HepG2 (cell line): ENCODE data around the gene DBNDD2. TPM values are rescaled to one million over a fixed set of nuclear protein-coding genes. Genes with fewer than 3 reads are reported as not detected.

Experiments
- AGO1 ChIP-seq: fragments of 200-400 bp; formaldehyde crosslinking; IDR thresholded peaks from 2 replicates; pipeline ENCODE4 v1.6.1; 2017; ENCODE audit warnings: mild to moderate bottlenecking, low read depth, low read length, moderate library complexity; ENCODE audit not compliant: poor library complexity, severe bottlenecking
- FOXP1 ChIP-seq, 2 experiments: fragments of 450-650 bp in 1 of 2; IDR thresholded peaks; 2 replicates each; pipeline ENCODE4 v1.6.1; 2017 to 2018; ENCODE audit warnings: antibody characterized with exemption in 1 of 2
- GABPB1 ChIP-seq: IDR thresholded peaks from 2 replicates; pipeline ENCODE4 v1.6.1; 2016; ENCODE audit warnings: mild to moderate bottlenecking, missing genetic modification reagents, moderate library complexity, missing compliant biosample characterization
- GATA4 ChIP-seq: sonication (generic); IDR thresholded peaks from 2 replicates; pipeline ENCODE4 v1.6.1; 2016; ENCODE audit warnings: antibody characterized with exemption, low read depth, borderline replicate concordance
- HMGA1 ChIP-seq: sonication (generic); formaldehyde crosslinking; conservative IDR thresholded peaks from 2 replicates; pipeline ENCODE4 v1.4.0; 2020; ENCODE audit warnings: missing genetic modification reagents
- HNRNPLL ChIP-seq: fragments of 200-400 bp; formaldehyde crosslinking; IDR thresholded peaks from 2 replicates; pipeline ENCODE4 v1.6.1; 2017; ENCODE audit warnings: mild to moderate bottlenecking, low read depth, low read length; ENCODE audit not compliant: poor library complexity, severe bottlenecking
- IKZF4 ChIP-seq: sonication (generic); formaldehyde crosslinking; IDR thresholded peaks from 2 replicates; pipeline ENCODE4 v1.5.1; 2020; ENCODE audit warnings: borderline replicate concordance, mild to moderate bottlenecking, low read depth, missing genetic modification reagents; ENCODE audit errors: not compliant biosample characterization
- ISL2 ChIP-seq: sonication (generic); formaldehyde crosslinking; IDR thresholded peaks from 2 replicates; pipeline ENCODE4 v1.5.0; 2020; ENCODE audit warnings: missing genetic modification reagents
- KAT8 ChIP-seq: IDR thresholded peaks from 2 replicates; pipeline ENCODE4 v1.6.1; 2016; ENCODE audit warnings: missing genetic modification reagents, missing compliant biosample characterization
- KLF11 ChIP-seq: IDR thresholded peaks from 2 replicates; pipeline ENCODE4 v1.6.1; 2016; ENCODE audit warnings: missing compliant biosample characterization
- MAFG ChIP-seq: sonication (generic); formaldehyde crosslinking; IDR thresholded peaks from 2 replicates; pipeline ENCODE4 v1.5.1; 2020; ENCODE audit warnings: mild to moderate bottlenecking, missing genetic modification reagents
- NCOA5 ChIP-seq: sonication (generic); formaldehyde crosslinking; IDR thresholded peaks from 2 replicates; pipeline ENCODE4 v1.4.0; 2020; ENCODE audit warnings: missing genetic modification reagents
- NFIC ChIP-seq: IDR thresholded peaks from 2 replicates; pipeline ENCODE4 v1.6.1; 2012; ENCODE audit warnings: mild to moderate bottlenecking, low read length, inconsistent platforms
- NR2F6 ChIP-seq, 2 experiments: IDR thresholded peaks; 2 replicates each; pipeline ENCODE4 v1.6.1; 2016; ENCODE audit warnings: antibody characterized with exemption in 1 of 2, mild to moderate bottlenecking in 1 of 2
- SIN3B ChIP-seq: fragments of 150-350 bp; IDR thresholded peaks from 2 replicates; pipeline ENCODE4 v1.6.1; 2014; ENCODE audit warnings: low read length
- SMAD1 ChIP-seq: sonication (generic); formaldehyde crosslinking; IDR thresholded peaks from 2 replicates; pipeline ENCODE4 v1.4.0; 2020; ENCODE audit warnings: missing genetic modification reagents, low read depth, mild to moderate bottlenecking, borderline replicate concordance
- SMC3 ChIP-seq: IDR thresholded peaks from 2 replicates; pipeline ENCODE4 v1.6.1; 2011; ENCODE audit warnings: low read length, improper control_type of control experiment
- STAG1 ChIP-seq: sonication (generic); formaldehyde crosslinking; IDR thresholded peaks from 2 replicates; pipeline ENCODE4 v1.4.0; 2020; ENCODE audit warnings: missing genetic modification reagents
- TAF15 ChIP-seq: fragments of 200-400 bp; formaldehyde crosslinking; IDR thresholded peaks from one replicate; pipeline ENCODE4 v1.6.1; 2018; ENCODE audit warnings: mild to moderate bottlenecking, low read depth, low read length; ENCODE audit not compliant: poor library complexity, severe bottlenecking
- U2AF2 ChIP-seq: fragments of 200-400 bp; formaldehyde crosslinking; IDR thresholded peaks from 2 replicates; pipeline ENCODE4 v1.6.1; 2017; ENCODE audit warnings: low read depth, mild to moderate bottlenecking, low read length
- ZBTB1 ChIP-seq: sonication (generic); formaldehyde crosslinking; IDR thresholded peaks from 2 replicates; pipeline ENCODE4 v1.4.0; 2020; ENCODE audit warnings: missing genetic modification reagents, borderline replicate concordance
- ZFP36L2 ChIP-seq: sonication (generic); formaldehyde crosslinking; IDR thresholded peaks from 2 replicates; pipeline ENCODE4 v1.4.0; 2020; ENCODE audit warnings: missing genetic modification reagents
- ZNF121 ChIP-seq: sonication (generic); formaldehyde crosslinking; IDR thresholded peaks from 2 replicates; pipeline ENCODE4 v1.5.0; 2020; ENCODE audit warnings: mild to moderate bottlenecking, missing genetic modification reagents
- ZNF546 ChIP-seq: sonication (generic); formaldehyde crosslinking; conservative IDR thresholded peaks from 2 replicates; pipeline ENCODE4 v1.8.1; 2023; ENCODE audit warnings: mild to moderate bottlenecking, missing genetic modification reagents
- ZNF614 ChIP-seq: IDR thresholded peaks from 2 replicates; pipeline ENCODE4 v1.6.1; 2018; ENCODE audit warnings: missing biosample characterization, missing genetic modification reagents, inconsistent platforms, borderline replicate concordance
- ZNF615 ChIP-seq: sonication (generic); formaldehyde crosslinking; IDR thresholded peaks from 2 replicates; pipeline ENCODE4 v1.5.0; 2020; ENCODE audit warnings: mild to moderate bottlenecking, missing genetic modification reagents, borderline replicate concordance
- ZNF746 ChIP-seq: sonication (generic); formaldehyde crosslinking; IDR thresholded peaks from 2 replicates; pipeline ENCODE4 v1.8.0; 2022; ENCODE audit warnings: mild to moderate bottlenecking, missing genetic modification reagents
- ZNF839 ChIP-seq: sonication (generic); formaldehyde crosslinking; IDR thresholded peaks from 2 replicates; pipeline ENCODE4 v1.4.0; 2020; ENCODE audit warnings: missing genetic modification reagents, mild to moderate bottlenecking, borderline replicate concordance
- polyA plus RNA-seq, 8 experiments: library from polyadenylated mRNA; depleted of rRNA in 3 of 8; stranded (reverse) in 7 of 8; unstranded in 1 of 8; fragments of >200 nt; fragmentation: Illumina TruSeq in 4 of 8; extraction: Trizol in 4 of 8; gene quantifications; 2 replicates each; pipeline versions ENCODE4 v1.2.1 to v1.2.3, GENCODE V29; 2011 to 2016; ENCODE audit warnings: low read depth in 4 of 8, missing spikeins in 1 of 8, mixed read lengths in 1 of 8; ENCODE audit not compliant: insufficient read depth in 1 of 8
- total RNA-seq, 5 experiments: library from RNA; depleted of rRNA; stranded (reverse); fragments of >200 nt; fragmentation: Illumina TruSeq; extraction: Trizol; gene quantifications; 2 replicates each; pipeline ENCODE4 v1.2.3, GENCODE V29; 2016; ENCODE audit warnings: low read depth in 1 of 5
- TF ChIP-seq, protein P1 (sequence below): sonication (generic); formaldehyde crosslinking; IDR thresholded peaks from 2 replicates; pipeline ENCODE4 v1.4.0; 2020; ENCODE audit warnings: missing genetic modification reagents, borderline replicate concordance
- TF ChIP-seq, protein P2 (sequence below): sonication (generic); formaldehyde crosslinking; IDR thresholded peaks from 2 replicates; pipeline ENCODE4 v1.4.0; 2020; ENCODE audit warnings: mild to moderate bottlenecking, low read depth, missing genetic modification reagents

Gene DBNDD2
- total and polyA plus RNA-seq, 2 of the 13 experiments (the other 11 are each of a cell fraction or from before 2014, with no cell fraction given) = 16.7 to 47.6 TPM

DNA sequence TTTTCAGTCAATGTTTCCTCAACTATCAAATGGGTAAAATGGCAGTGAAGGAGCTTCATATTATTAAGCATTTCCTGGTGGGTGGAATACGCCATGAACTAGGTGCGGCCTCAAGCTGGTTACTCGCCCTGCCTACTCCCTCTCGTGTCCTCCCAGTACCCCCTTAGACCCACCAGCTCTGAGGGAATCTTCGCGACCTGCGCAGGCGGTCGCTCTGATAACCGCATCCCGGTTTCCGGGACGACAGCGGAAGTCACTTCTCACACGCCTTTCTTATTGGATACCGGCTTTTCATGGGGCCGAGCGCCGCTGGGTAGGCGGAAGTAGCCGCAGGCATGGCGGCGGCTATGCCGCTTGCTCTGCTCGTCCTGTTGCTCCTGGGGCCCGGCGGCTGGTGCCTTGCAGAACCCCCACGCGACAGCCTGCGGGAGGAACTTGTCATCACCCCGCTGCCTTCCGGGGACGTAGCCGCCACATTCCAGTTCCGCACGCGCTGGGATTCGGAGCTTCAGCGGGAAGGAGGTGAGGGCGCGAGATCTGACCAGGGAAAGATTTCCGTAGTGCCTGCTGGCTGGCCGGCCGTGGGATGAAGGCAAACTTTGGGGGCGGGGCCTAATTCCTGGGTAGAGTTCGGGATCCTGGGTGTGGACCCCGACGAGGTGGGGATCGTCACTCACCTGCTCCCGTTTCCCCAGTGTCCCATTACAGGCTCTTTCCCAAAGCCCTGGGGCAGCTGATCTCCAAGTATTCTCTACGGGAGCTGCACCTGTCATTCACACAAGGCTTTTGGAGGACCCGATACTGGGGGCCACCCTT is 7.9 kb downstream of the DBNDD2 start, which contains the start of gene PIGT (continued):
- TF ChIP-seq SMAD1 (CRISPR knock-in tag) = peak; percentile 95; the same call in 1 of the 2 replicates
- 0 out of 2 replicates have a peak, but pooled peaks have one; percentile 69 for TF ChIP-seq NFIC
- TF ChIP-seq, protein P1, sequence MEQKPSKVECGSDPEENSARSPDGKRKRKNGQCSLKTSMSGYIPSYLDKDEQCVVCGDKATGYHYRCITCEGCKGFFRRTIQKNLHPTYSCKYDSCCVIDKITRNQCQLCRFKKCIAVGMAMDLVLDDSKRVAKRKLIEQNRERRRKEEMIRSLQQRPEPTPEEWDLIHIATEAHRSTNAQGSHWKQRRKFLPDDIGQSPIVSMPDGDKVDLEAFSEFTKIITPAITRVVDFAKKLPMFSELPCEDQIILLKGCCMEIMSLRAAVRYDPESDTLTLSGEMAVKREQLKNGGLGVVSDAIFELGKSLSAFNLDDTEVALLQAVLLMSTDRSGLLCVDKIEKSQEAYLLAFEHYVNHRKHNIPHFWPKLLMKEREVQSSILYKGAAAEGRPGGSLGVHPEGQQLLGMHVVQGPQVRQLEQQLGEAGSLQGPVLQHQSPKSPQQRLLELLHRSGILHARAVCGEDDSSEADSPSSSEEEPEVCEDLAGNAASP (CRISPR knock-in tag) = no peak; the same call in none of the 2 replicates
- TF ChIP-seq MAFG = no peak
- no peak for TF ChIP-seq ZNF546 (CRISPR knock-in tag)
- TF ChIP-seq ZNF839 (CRISPR knock-in tag) = peak; percentile 94; the same call in 1 of the 2 replicates
- peak; percentile 78 for TF ChIP-seq ISL2 (CRISPR knock-in tag)
- TF ChIP-seq ZNF746 (CRISPR knock-in tag) = peak; percentile 50; the same call in 1 of the 2 replicates
- TF ChIP-seq NR2F6 (IDR thresholded peaks at IDR 0.05) = no peak; the same call in 1 of the 2 replicates
- peak; percentile 49; the same call in 1 of the 2 replicates for TF ChIP-seq NR2F6 (CRISPR knock-in tag; IDR thresholded peaks at IDR 0.05)
- TF ChIP-seq ZNF121 (CRISPR knock-in tag) = 0 out of 2 replicates have a peak, but pooled peaks have one; percentile 23
- peak; percentile 100 for TF ChIP-seq KAT8 (CRISPR knock-in tag)
- no peak for TF ChIP-seq SMC3
- TF ChIP-seq U2AF2 = no peak; the same call in 1 of the 2 replicates
- TF ChIP-seq, protein P2, sequence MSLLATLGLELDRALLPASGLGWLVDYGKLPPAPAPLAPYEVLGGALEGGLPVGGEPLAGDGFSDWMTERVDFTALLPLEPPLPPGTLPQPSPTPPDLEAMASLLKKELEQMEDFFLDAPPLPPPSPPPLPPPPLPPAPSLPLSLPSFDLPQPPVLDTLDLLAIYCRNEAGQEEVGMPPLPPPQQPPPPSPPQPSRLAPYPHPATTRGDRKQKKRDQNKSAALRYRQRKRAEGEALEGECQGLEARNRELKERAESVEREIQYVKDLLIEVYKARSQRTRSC = no peak; the same call in 1 of the 2 replicates
- no peak for TF ChIP-seq TAF15
- TF ChIP-seq ZNF614 (CRISPR knock-in tag) = peak; percentile 66; the same call in 1 of the 2 replicates
- peak; percentile 95 for TF ChIP-seq SIN3B
- TF ChIP-seq GABPB1 (CRISPR knock-in tag) = peak; percentile 99
- peak; percentile 65 for TF ChIP-seq IKZF4
- TF ChIP-seq GATA4 = peak; percentile 84
- TF ChIP-seq ZNF615 (CRISPR knock-in tag) = no peak
- no peak; the same call in 1 of the 2 replicates for TF ChIP-seq STAG1 (CRISPR knock-in tag)
- peak; percentile 94 for TF ChIP-seq HNRNPLL
- peak; percentile 77 for TF ChIP-seq AGO1
- no peak for TF ChIP-seq ZFP36L2 (CRISPR knock-in tag)
- TF ChIP-seq KLF11 (CRISPR knock-in tag) = peak; percentile 95
- TF ChIP-seq NCOA5 (CRISPR knock-in tag) = no peak; the same call in 1 of the 2 replicates
- TF ChIP-seq ZBTB1 (CRISPR knock-in tag) = 0 out of 2 replicates have a peak, but pooled peaks have one; percentile 46
- no peak for TF ChIP-seq FOXP1 (IDR thresholded peaks at IDR 0.05)
- TF ChIP-seq FOXP1 (CRISPR knock-in tag; IDR thresholded peaks at IDR 0.05) = no peak
- no peak for TF ChIP-seq HMGA1
